ENCODE measurements around the gene JAZF1.

JAZF1 gene

GRCh38 chr7:28033386-28033785, 147.2 kb downstream of the JAZF1 start:
- H3K9ac ChIP-seq (ENCODE audit: low read length), result no peak overlapping the region
- H3K4me2 ChIP-seq (ENCODE audit: low read length), result no peak overlapping the region
- no peaks in the 10 kb centered on the region for H3K9me3 ChIP-seq (ENCODE audit: low read length)
- H3K79me2 ChIP-seq (ENCODE audit: insufficient read depth, low read length), result no peaks in the 10 kb centered on the region
- H3K4me1 ChIP-seq (ENCODE audit: insufficient read depth, low read length, severe bottlenecking), result no peaks in the 10 kb centered on the region
- H2AFZ ChIP-seq (ENCODE audit: low read length), result no peak overlapping the region
- TF ChIP-seq CTCF (IDR thresholded peaks at IDR 0.05; ENCODE audit: low read length) (no peak), EZH2 (IDR thresholded peaks at IDR 0.05; ENCODE audit: borderline replicate concordance, low read length) (no peak)
- no peak overlapping the region for H3K4me3 ChIP-seq (ENCODE audit: low read depth, low read length, poor library complexity, severe bottlenecking)
- no peaks in the 10 kb centered on the region for H3K36me3 ChIP-seq (ENCODE audit: insufficient read depth, low read length)
- no peaks in the 10 kb centered on the region for H4K20me1 ChIP-seq (ENCODE audit: insufficient read depth, low read length)
- H3K9me2 ChIP-seq (ENCODE audit: low read depth, low read length), result no peaks in the 10 kb centered on the region
- no peaks in the 10 kb centered on the region for H3F3A ChIP-seq (ENCODE audit: insufficient read depth, low read length)
- H3K27me3 ChIP-seq (ENCODE audit: insufficient read depth, low read length), result no peaks in the 10 kb centered on the region
- H3K27ac ChIP-seq (ENCODE audit: low read depth, low read length, poor library complexity, severe bottlenecking), result no peak overlapping the region

DNA sequence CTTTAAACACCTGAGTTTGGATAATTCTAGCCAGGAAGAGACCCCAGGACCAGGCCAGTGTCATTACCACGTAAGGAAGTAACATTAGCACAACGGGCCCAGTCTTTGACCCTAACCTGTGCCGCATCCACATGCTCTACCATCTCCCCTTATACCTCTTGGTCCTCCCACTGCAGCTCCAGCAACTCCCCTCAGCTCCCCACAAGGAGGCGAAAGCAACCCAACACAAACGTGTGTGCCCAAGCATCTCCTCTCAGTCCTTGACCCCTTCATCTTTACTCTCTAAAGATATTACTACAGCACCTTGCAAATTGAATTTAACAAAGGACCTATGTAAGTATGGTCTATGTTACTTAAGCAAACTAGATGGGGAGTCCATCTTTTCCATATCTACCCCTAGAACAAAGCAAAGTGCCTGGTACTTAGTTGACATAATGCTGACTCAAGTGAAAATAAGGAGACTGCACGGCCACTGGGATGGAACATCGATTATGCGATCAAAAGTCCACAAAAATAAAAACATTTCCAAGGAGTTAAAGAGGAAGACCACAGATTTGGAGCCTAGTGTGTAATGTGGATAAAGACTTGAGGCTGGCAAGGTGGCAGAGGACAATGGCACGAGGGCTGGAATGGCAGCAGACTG, 147.7 kb downstream of the JAZF1 start:
- H3K4me1 ChIP-seq (ENCODE audit: insufficient read depth, low read length, severe bottlenecking), result no peaks in the 10 kb centered on the region

GRCh38 chr7:28029051-28029450, 151.5 kb downstream of the JAZF1 start:
- no peak overlapping the region for H3K4me3 ChIP-seq (ENCODE audit: low read depth, low read length, poor library complexity, severe bottlenecking)
- no peaks in the 10 kb centered on the region for H4K20me1 ChIP-seq (ENCODE audit: insufficient read depth, low read length)
- H3K4me2 ChIP-seq (ENCODE audit: low read length), result no peak overlapping the region
- H3K4me1 ChIP-seq (ENCODE audit: insufficient read depth, low read length, severe bottlenecking), result peaks cover 13% of the 10 kb centered on the region
- no peak overlapping the region for H3K27ac ChIP-seq (ENCODE audit: low read depth, low read length, poor library complexity, severe bottlenecking)
- no peak overlapping the region for H3K9ac ChIP-seq (ENCODE audit: low read length)
- H2AFZ ChIP-seq (ENCODE audit: low read length), result no peak overlapping the region
- no peak for TF ChIP-seq EZH2 (IDR thresholded peaks at IDR 0.05; ENCODE audit: borderline replicate concordance, low read length)
- TF ChIP-seq CTCF (IDR thresholded peaks at IDR 0.05; ENCODE audit: low read length), result no peak
- H3K36me3 ChIP-seq (ENCODE audit: insufficient read depth, low read length), result no peaks in the 10 kb centered on the region
- H3K27me3 ChIP-seq (ENCODE audit: insufficient read depth, low read length), result no peaks in the 10 kb centered on the region
- no peaks in the 10 kb centered on the region for H3F3A ChIP-seq (ENCODE audit: insufficient read depth, low read length)
- H3K79me2 ChIP-seq (ENCODE audit: insufficient read depth, low read length), result no peaks in the 10 kb centered on the region
- no peaks in the 10 kb centered on the region for H3K9me2 ChIP-seq (ENCODE audit: low read depth, low read length)
- H3K9me3 ChIP-seq (ENCODE audit: low read length), result no peaks in the 10 kb centered on the region

More for the DNA sequence above, 147.7 kb downstream of the JAZF1 start:
- H3K4me2 ChIP-seq (ENCODE audit: low read length), result no peak overlapping the region
- H3F3A ChIP-seq (ENCODE audit: insufficient read depth, low read length), result no peaks in the 10 kb centered on the region
- no peaks in the 10 kb centered on the region for H4K20me1 ChIP-seq (ENCODE audit: insufficient read depth, low read length)
- no peak overlapping the region for H3K9ac ChIP-seq (ENCODE audit: low read length)
- no peaks in the 10 kb centered on the region for H3K9me2 ChIP-seq (ENCODE audit: low read depth, low read length)
- no peaks in the 10 kb centered on the region for H3K27me3 ChIP-seq (ENCODE audit: insufficient read depth, low read length)
- no peak overlapping the region for H3K4me3 ChIP-seq (ENCODE audit: low read depth, low read length, poor library complexity, severe bottlenecking)
- H3K36me3 ChIP-seq (ENCODE audit: insufficient read depth, low read length), result no peaks in the 10 kb centered on the region
- no peak overlapping the region for H3K27ac ChIP-seq (ENCODE audit: low read depth, low read length, poor library complexity, severe bottlenecking)
- TF ChIP-seq CTCF (IDR thresholded peaks at IDR 0.05; ENCODE audit: low read length) (0 out of 2 replicates have a peak, but pooled peaks have one; percentile 5), EZH2 (IDR thresholded peaks at IDR 0.05; ENCODE audit: borderline replicate concordance, low read length) (no peak)
- no peak overlapping the region for H2AFZ ChIP-seq (ENCODE audit: low read length)
- H3K79me2 ChIP-seq (ENCODE audit: insufficient read depth, low read length), result no peaks in the 10 kb centered on the region
- H3K9me3 ChIP-seq (ENCODE audit: low read length), result no peaks in the 10 kb centered on the region

Data from OCI-LY1 (cell line).